HCT116 (cell line): ENCODE results near the gene GEMIN4. TPM values are rescaled to one million over a fixed set of nuclear protein-coding genes. Genes with fewer than 3 reads are reported as not detected.

ENCODE experiments used
- ATAC-seq: fragments of 200-7000 bp; cut with Tn5 transposase; 2 replicates; pipeline ENCODE4 v1.9.1; 2020; ENCODE audit warnings: mild to moderate bottlenecking, moderate library complexity
- BruUV-seq: library from RNA; stranded (reverse); fragments of 400-500 nt; replicated peaks from 2 replicates; lab custom pipeline; 2021; lab: Mats Ljungman, UMichigan
- CTCF ChIA-PET: fragments of 300-600 bp; sonication (Branson Sonifier 250); formaldehyde crosslinking; loops from one replicate; lab custom pipeline; 2021; ENCODE audit warnings: antibody characterized with exemption; lab: Charles Lee
- POLR2A ChIA-PET: fragments of 300-600, 350-600 bp; sonication (Branson Sonifier 250); formaldehyde crosslinking; loops from one replicate; lab custom pipeline; 2021; ENCODE audit warnings: antibody characterized with exemption; lab: Charles Lee
- RAD21 ChIA-PET, 2 experiments: fragments of 300-600 bp; sonication (Branson Sonifier 250); formaldehyde crosslinking; loops; one replicate each; lab custom pipeline; 2023; ENCODE audit warnings: low total read pairs in 2 of 2; ENCODE audit not compliant: uncharacterized antibody in 2 of 2, unreplicated experiment in 2 of 2, low non-redundant PET in 1 of 2; lab: Charles Lee
- DNase-seq: peaks from one replicate; pipeline ENCODE4 v3.0.0-alpha.2; 2010; ENCODE audit warnings: low read depth, low spot score
- H2AFZ ChIP-seq: fragments of 200-600 bp; shearing (Covaris generic), sonication (generic); 2 replicates; pipeline ENCODE4 v1.6.1; 2017; ENCODE audit warnings: low read depth, mixed run types, mixed read lengths, antibody characterized with exemption, low read length; ENCODE audit not compliant: poor library complexity, severe bottlenecking
- H3K27ac ChIP-seq: 2 replicates; pipeline ENCODE4 v1.5.1; 2012; ENCODE audit warnings: low read depth, low read length
- H3K27me3 ChIP-seq: fragments of 200-600 bp; sonication (generic); 2 replicates; pipeline ENCODE4 v1.6.1; 2016; ENCODE audit warnings: mixed run types, low read length, mixed read lengths; ENCODE audit not compliant: insufficient read depth
- H3K36me3 ChIP-seq, 2 experiments: fragments of 200-500 bp in 1 of 2; fragments of 200-600 bp in 1 of 2; sonication (Bioruptor generic) in 1 of 2; sonication (generic) in 1 of 2; 2 replicates each; pipeline versions ENCODE4 v1.5.1 to v1.6.1; 2014 to 2016; ENCODE audit warnings: low read length in 2 of 2, inconsistent platforms in 1 of 2, mixed read lengths in 1 of 2, mixed run types in 1 of 2; ENCODE audit not compliant: insufficient read depth in 2 of 2, control insufficient read depth in 1 of 2
- H3K4me1 ChIP-seq, 2 experiments: fragments of 200-600 bp in 1 of 2; sonication (generic) in 1 of 2; 2 replicates each; pipeline versions ENCODE4 v1.5.1 to v1.6.1; 2012 to 2017; ENCODE audit warnings: low read length in 2 of 2, inconsistent platforms in 1 of 2, mild to moderate bottlenecking in 1 of 2, mixed read lengths in 1 of 2, mixed run types in 1 of 2, moderate library complexity in 1 of 2; ENCODE audit not compliant: insufficient read depth in 2 of 2, control insufficient read depth in 1 of 2
- H3K4me2 ChIP-seq: fragments of 200-600 bp; sonication (generic); 2 replicates; pipeline ENCODE4 v1.6.1; 2017; ENCODE audit warnings: mixed run types, low read length, mixed read lengths
- H3K4me3 ChIP-seq, 2 experiments: fragments of 200-600 bp in 1 of 2; sonication (generic) in 1 of 2; replicated peaks in 1 of 2; 2 replicates each; pipeline ENCODE4 v1.5.1; 2011 to 2016; ENCODE audit warnings: low read length in 2 of 2, control low read depth in 1 of 2, low read depth in 1 of 2, mild to moderate bottlenecking in 1 of 2, mixed read lengths in 1 of 2, mixed run types in 1 of 2
- H3K79me2 ChIP-seq: fragments of 200-600 bp; sonication (generic); 2 replicates; pipeline ENCODE4 v1.6.1; 2017; ENCODE audit warnings: mild to moderate bottlenecking, mixed run types, low read length, moderate library complexity, mixed read lengths; ENCODE audit not compliant: insufficient read depth
- H3K9ac ChIP-seq: fragments of 200-600 bp; sonication (generic); 2 replicates; pipeline ENCODE4 v1.6.1; 2016; ENCODE audit warnings: low read length, mixed read lengths
- H3K9me2 ChIP-seq: fragments of 200-600 bp; sonication (generic), shearing (Covaris generic); 2 replicates; pipeline ENCODE4 v1.6.1; 2017; ENCODE audit warnings: mixed run types, mild to moderate bottlenecking, moderate library complexity; ENCODE audit not compliant: insufficient read depth
- H3K9me3 ChIP-seq, 2 experiments: fragments of 200-500 bp in 1 of 2; fragments of 200-600 bp in 1 of 2; sonication (Bioruptor generic) in 1 of 2; sonication (generic) in 1 of 2; 2 replicates each; pipeline ENCODE4 v1.6.1; 2014 to 2017; ENCODE audit warnings: low read length in 2 of 2, mixed read lengths in 2 of 2, inconsistent platforms in 1 of 2, low read depth in 1 of 2, mild to moderate bottlenecking in 1 of 2, mixed run types in 1 of 2, moderate library complexity in 1 of 2; ENCODE audit not compliant: control insufficient read depth in 1 of 2, insufficient read depth in 1 of 2
- H4K20me1 ChIP-seq: fragments of 200-600 bp; sonication (generic), shearing (Covaris generic); 2 replicates; pipeline ENCODE4 v1.6.1; 2017; ENCODE audit warnings: mixed run types, mild to moderate bottlenecking, moderate library complexity; ENCODE audit not compliant: insufficient read depth
- ELF1 ChIP-seq: IDR thresholded peaks from 2 replicates; pipeline ENCODE4 v1.6.1; 2012; ENCODE audit warnings: low read depth, borderline replicate concordance
- EZH2 ChIP-seq: fragments of 200-600 bp; sonication (generic); IDR thresholded peaks from 2 replicates; pipeline ENCODE4 v1.6.1; 2017; ENCODE audit warnings: antibody characterized with exemption, mixed run types
- FOSL1 ChIP-seq: IDR thresholded peaks from 2 replicates; pipeline ENCODE4 v1.6.1; 2012; ENCODE audit warnings: low read depth
- JUND ChIP-seq: IDR thresholded peaks from 2 replicates; pipeline ENCODE4 v1.6.1; 2012
- RAD21 ChIP-seq: IDR thresholded peaks from 2 replicates; pipeline ENCODE4 v1.6.1; 2012; ENCODE audit warnings: low read depth, mild to moderate bottlenecking
- SIN3A ChIP-seq: IDR thresholded peaks from 2 replicates; pipeline ENCODE4 v1.6.1; 2012; ENCODE audit warnings: low read depth
- SP1 ChIP-seq: IDR thresholded peaks from 2 replicates; pipeline ENCODE4 v1.6.1; 2012; ENCODE audit warnings: low read depth
- SRF ChIP-seq: IDR thresholded peaks from 2 replicates; pipeline ENCODE4 v1.6.1; 2012; ENCODE audit warnings: low read depth
- TCF7L2 ChIP-seq: IDR thresholded peaks from 2 replicates; pipeline ENCODE4 v1.7.0; 2011; ENCODE audit warnings: borderline replicate concordance, inconsistent platforms; ENCODE audit not compliant: insufficient read depth, insufficient read length; ENCODE audit errors: extremely low read depth
- YY1 ChIP-seq: IDR thresholded peaks from 2 replicates; pipeline ENCODE4 v1.6.1; 2011; ENCODE audit warnings: low read length, low read depth, moderate library complexity, mild to moderate bottlenecking; ENCODE audit not compliant: insufficient replicate concordance; ENCODE audit errors: extremely low read depth
- ZFX ChIP-seq: fragments of 450-650 bp; IDR thresholded peaks from 2 replicates; pipeline ENCODE4 v1.6.1; 2017
- intact Hi-C: fragments of 100-400 bp; cut with micrococcal nuclease; formaldehyde crosslinking; loops from 2 replicates; pipeline ENCODE4 v1.10.0; 2022
- total RNA-seq: library from RNA; stranded (reverse); gene quantifications from one replicate; pipeline ENCODE4 v1.2.1, GENCODE V29; 2021; ENCODE audit not compliant: unreplicated experiment
- TF ChIP-seq, protein P1 (sequence below): IDR thresholded peaks from 2 replicates; pipeline ENCODE4 v1.6.1; 2011; ENCODE audit warnings: mild to moderate bottlenecking, low read length, moderate library complexity; ENCODE audit not compliant: insufficient replicate concordance; ENCODE audit errors: extremely low read depth
- TF ChIP-seq, protein P2 (sequence below): IDR thresholded peaks from 2 replicates; pipeline ENCODE4 v1.6.1; 2012; ENCODE audit warnings: low read depth

The GEMIN4 gene
- total RNA-seq, 1 experiment from 2014 or later: 53.2 TPM

DNA sequence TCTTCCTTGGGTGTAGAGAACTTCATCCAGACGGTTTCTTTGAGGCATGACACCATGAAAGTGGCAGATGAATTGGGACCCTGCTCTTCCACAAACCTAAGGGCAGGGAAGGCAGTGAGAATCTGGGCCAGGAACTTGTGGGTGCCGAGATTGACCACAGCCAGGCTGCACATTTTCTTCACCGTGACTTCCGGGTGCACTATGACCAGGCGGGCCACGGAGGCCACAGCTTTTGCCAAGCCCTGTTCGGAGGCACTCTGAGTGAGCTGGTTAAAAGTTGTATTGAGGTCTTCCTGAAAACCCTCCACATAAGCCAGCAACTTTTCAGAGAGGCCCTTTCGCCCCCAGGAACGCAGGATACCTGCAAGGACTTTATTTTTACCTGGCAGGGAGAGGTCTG is 5.9 kb downstream of the GEMIN4 start:
- no peaks in the 10 kb centered on the region for H3K27me3 ChIP-seq
- H3K4me1 ChIP-seq: peaks cover 8 to 11% of the 10 kb centered on the region in 2 experiments
- peaks cover 96% of the 10 kb centered on the region for H3K79me2 ChIP-seq
- H3K9me3 ChIP-seq: no peaks in the 10 kb centered on the region
- no peak overlapping the region for H3K9ac ChIP-seq
- CTCF ChIA-PET: no interaction called here
- no TSS peak for BruUV-seq
- no peaks in the 10 kb centered on the region for H3K9me2 ChIP-seq
- H3K36me3 ChIP-seq: peaks cover 50 to 70% of the 10 kb centered on the region in 2 experiments
- H4K20me1 ChIP-seq: peaks cover 12% of the 10 kb centered on the region; the same call in 1 of the 2 replicates
- no peak overlapping the region for H3K27ac ChIP-seq
- TF ChIP-seq SIN3A: no peak
- no peak for TF ChIP-seq RAD21
- no peak for TF ChIP-seq ELF1
- POLR2A ChIA-PET: no interaction called here
- intact Hi-C loops: no loop called here
- ATAC-seq (no peak), DNase-seq (no peak)
- no peak overlapping the region for H3K4me2 ChIP-seq
- RAD21 ChIA-PET: no interaction called here
- no peak overlapping the region for H2AFZ ChIP-seq
- H3K4me3 ChIP-seq: no peak overlapping the region

DNA sequence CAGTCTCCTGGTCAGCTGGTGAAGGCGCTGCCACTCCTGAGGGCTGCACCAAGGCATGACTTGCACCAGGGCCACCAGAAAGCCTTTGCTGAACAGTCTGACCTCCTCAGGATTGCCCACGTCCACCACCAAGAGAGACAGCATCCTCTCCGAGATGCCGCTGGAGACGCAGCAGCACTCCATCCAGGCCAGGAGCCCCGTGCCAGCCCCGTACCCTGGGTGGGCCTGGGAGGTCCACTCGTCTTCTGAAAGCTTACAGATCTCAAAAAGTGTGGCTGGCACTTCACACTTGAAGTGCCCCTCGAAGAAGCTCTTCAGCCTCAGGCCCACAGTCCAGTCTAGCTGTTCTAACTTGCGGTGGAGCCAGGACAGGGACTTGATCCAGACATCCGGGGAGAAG is 6.7 kb downstream of the GEMIN4 start:
- POLR2A ChIA-PET: no interaction called here

More for the DNA sequence above, 6.7 kb downstream of the GEMIN4 start:
- Histone ChIP-seq H3K79me2 (peaks cover 95% of the 10 kb centered on the region), H3K9ac (no peak overlapping the region), H3K9me3 (no peaks in the 10 kb centered on the region), H3K4me1 (peaks cover 2 to 3% of the 10 kb centered on the region in 2 experiments), H2AFZ (no peak overlapping the region), H3K27ac (no peak overlapping the region), H3K4me3 (no peak overlapping the region), H4K20me1 (peaks cover 14% of the 10 kb centered on the region; the same call in 1 of the 2 replicates), H3K36me3 (peaks cover 50 to 78% of the 10 kb centered on the region in 2 experiments), H3K27me3 (no peaks in the 10 kb centered on the region), H3K9me2 (no peaks in the 10 kb centered on the region), H3K4me2 (no peak overlapping the region)
- TF ChIP-seq, protein P1, sequence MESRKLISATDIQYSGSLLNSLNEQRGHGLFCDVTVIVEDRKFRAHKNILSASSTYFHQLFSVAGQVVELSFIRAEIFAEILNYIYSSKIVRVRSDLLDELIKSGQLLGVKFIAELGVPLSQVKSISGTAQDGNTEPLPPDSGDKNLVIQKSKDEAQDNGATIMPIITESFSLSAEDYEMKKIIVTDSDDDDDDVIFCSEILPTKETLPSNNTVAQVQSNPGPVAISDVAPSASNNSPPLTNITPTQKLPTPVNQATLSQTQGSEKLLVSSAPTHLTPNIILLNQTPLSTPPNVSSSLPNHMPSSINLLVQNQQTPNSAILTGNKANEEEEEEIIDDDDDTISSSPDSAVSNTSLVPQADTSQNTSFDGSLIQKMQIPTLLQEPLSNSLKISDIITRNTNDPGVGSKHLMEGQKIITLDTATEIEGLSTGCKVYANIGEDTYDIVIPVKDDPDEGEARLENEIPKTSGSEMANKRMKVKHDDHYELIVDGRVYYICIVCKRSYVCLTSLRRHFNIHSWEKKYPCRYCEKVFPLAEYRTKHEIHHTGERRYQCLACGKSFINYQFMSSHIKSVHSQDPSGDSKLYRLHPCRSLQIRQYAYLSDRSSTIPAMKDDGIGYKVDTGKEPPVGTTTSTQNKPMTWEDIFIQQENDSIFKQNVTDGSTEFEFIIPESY: no peak
- TF ChIP-seq YY1 (no peak), ELF1 (no peak), JUND (no peak), SP1 (no peak), FOSL1 (no peak), ZFX (no peak), SRF (no peak), TCF7L2 (no peak), EZH2 (no peak)
- TF ChIP-seq, protein P2, sequence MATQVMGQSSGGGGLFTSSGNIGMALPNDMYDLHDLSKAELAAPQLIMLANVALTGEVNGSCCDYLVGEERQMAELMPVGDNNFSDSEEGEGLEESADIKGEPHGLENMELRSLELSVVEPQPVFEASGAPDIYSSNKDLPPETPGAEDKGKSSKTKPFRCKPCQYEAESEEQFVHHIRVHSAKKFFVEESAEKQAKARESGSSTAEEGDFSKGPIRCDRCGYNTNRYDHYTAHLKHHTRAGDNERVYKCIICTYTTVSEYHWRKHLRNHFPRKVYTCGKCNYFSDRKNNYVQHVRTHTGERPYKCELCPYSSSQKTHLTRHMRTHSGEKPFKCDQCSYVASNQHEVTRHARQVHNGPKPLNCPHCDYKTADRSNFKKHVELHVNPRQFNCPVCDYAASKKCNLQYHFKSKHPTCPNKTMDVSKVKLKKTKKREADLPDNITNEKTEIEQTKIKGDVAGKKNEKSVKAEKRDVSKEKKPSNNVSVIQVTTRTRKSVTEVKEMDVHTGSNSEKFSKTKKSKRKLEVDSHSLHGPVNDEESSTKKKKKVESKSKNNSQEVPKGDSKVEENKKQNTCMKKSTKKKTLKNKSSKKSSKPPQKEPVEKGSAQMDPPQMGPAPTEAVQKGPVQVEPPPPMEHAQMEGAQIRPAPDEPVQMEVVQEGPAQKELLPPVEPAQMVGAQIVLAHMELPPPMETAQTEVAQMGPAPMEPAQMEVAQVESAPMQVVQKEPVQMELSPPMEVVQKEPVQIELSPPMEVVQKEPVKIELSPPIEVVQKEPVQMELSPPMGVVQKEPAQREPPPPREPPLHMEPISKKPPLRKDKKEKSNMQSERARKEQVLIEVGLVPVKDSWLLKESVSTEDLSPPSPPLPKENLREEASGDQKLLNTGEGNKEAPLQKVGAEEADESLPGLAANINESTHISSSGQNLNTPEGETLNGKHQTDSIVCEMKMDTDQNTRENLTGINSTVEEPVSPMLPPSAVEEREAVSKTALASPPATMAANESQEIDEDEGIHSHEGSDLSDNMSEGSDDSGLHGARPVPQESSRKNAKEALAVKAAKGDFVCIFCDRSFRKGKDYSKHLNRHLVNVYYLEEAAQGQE: no peak
- CTCF ChIA-PET: no interaction called here
- BruUV-seq: no TSS peak
- no peak for ATAC-seq
- DNase-seq: no peak
- intact Hi-C loops: no loop called here
- RAD21 ChIA-PET: no interaction called here
